ENCODE measurements around the gene CCDC177. TPM values are rescaled to one million over a fixed set of nuclear protein-coding genes. Genes with fewer than 3 reads are reported as not detected.

CCDC177 gene
- total and polyA plus RNA-seq, 2 donors (not counting 1 experiment from before 2014, with no cell fraction given), result not detected

- no peak overlapping the region for H3K4me3 ChIP-seq (replicated peaks in 1 of 4; ENCODE audit: control extremely low read depth in 1 of 4, insufficient read depth in 1 of 4, low read depth in 3 of 4, low read length in 4 of 4)
- H3K79me2 ChIP-seq (ENCODE audit: control insufficient read depth, insufficient read depth, low read length), result no peaks in the 10 kb centered on the region
- no peaks in the 10 kb centered on the region for H3K36me3 ChIP-seq (ENCODE audit: control insufficient read depth, insufficient read depth, low read length)
- TF ChIP-seq, protein P1, sequence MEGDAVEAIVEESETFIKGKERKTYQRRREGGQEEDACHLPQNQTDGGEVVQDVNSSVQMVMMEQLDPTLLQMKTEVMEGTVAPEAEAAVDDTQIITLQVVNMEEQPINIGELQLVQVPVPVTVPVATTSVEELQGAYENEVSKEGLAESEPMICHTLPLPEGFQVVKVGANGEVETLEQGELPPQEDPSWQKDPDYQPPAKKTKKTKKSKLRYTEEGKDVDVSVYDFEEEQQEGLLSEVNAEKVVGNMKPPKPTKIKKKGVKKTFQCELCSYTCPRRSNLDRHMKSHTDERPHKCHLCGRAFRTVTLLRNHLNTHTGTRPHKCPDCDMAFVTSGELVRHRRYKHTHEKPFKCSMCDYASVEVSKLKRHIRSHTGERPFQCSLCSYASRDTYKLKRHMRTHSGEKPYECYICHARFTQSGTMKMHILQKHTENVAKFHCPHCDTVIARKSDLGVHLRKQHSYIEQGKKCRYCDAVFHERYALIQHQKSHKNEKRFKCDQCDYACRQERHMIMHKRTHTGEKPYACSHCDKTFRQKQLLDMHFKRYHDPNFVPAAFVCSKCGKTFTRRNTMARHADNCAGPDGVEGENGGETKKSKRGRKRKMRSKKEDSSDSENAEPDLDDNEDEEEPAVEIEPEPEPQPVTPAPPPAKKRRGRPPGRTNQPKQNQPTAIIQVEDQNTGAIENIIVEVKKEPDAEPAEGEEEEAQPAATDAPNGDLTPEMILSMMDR (conservative IDR thresholded peaks at IDR 0.05 in 1 of 2, IDR thresholded peaks at IDR 0.05 in 1 of 2; ENCODE audit: low read depth in 1 of 2, low read length in 2 of 2), result no peak
- TF ChIP-seq EZH2 (IDR thresholded peaks at IDR 0.05; ENCODE audit: low read length, missing control alignments), result peak; percentile 73
- H3K4me1 ChIP-seq (ENCODE audit: control insufficient read depth, extremely low read depth, insufficient read depth, low read length), result no peaks in the 10 kb centered on the region
- no peaks in the 10 kb centered on the region for H4K20me1 ChIP-seq (ENCODE audit: control insufficient read depth, extremely low read depth, insufficient read depth, low read length)
- H3K9me3 ChIP-seq (ENCODE audit: control insufficient read depth, insufficient read depth, low read depth, low read length), result no peaks in the 10 kb centered on the region
- H3K27me3 ChIP-seq (ENCODE audit: control insufficient read depth, insufficient read depth, low read length), result peaks cover 48% of the 10 kb centered on the region
- peak overlapping the region; percentile 19 for H3K4me2 ChIP-seq (ENCODE audit: extremely low read depth, insufficient read depth, low read length)
- no peak overlapping the region for H2AFZ ChIP-seq (ENCODE audit: low read length)
- peak in 1 of 2 donors; percentile 5 for DNase-seq (ENCODE audit: low read depth in 2 of 2)
- no peak overlapping the region for H3K9ac ChIP-seq (ENCODE audit: insufficient read depth, low read length)
- no peak overlapping the region for H3K27ac ChIP-seq (ENCODE audit: insufficient read depth, low read length)
These were observed 824 bp downstream of the CCDC177 start for GRCh38 chr14:69573831-69574262.

DNA sequence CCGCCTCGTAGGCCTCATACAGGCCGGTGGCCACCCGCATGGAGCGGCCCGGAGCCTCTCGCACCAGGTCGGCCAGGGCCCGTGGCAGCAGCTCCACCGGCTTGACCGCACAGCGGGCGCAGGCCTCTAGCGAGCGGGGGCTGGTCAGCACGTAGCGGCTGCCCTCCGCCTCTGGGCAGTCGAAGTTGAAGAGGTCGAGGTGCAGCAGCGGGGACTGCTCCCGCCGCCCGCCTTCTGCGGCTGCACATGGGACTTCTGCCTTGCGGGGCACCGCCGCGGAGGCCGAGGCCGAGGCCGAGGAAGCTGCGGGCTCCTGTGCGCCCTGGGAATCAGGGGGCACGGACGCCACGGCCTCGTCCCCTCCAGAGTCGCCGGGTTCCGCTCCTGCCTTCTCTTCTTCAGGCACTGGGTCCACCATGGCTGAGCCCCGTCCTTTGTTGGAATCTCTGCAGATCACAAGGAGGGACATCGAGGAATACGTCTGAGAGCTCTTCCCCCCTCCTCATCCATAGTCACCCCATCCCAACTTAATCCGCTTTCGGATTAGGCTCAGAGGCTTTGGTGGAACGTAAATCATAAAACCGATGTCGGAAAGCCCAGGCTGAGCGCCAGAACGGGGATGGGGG, 1.4 kb downstream of the CCDC177 start:
- peak overlapping the region; percentile 19 for H3K4me2 ChIP-seq (ENCODE audit: extremely low read depth, insufficient read depth, low read length)
- H3K9ac ChIP-seq (ENCODE audit: insufficient read depth, low read length), result no peak overlapping the region
- H2AFZ ChIP-seq (ENCODE audit: low read length), result no peak overlapping the region
- DNase-seq (ENCODE audit: low read depth in 2 of 2), result no peak
- H4K20me1 ChIP-seq (ENCODE audit: control insufficient read depth, extremely low read depth, insufficient read depth, low read length), result no peaks in the 10 kb centered on the region
- H3K4me3 ChIP-seq (replicated peaks in 1 of 4; ENCODE audit: control extremely low read depth in 1 of 4, insufficient read depth in 1 of 4, low read depth in 3 of 4, low read length in 4 of 4), result no peak overlapping the region
- H3K27me3 ChIP-seq (ENCODE audit: control insufficient read depth, insufficient read depth, low read length), result peaks cover 48% of the 10 kb centered on the region
- H3K36me3 ChIP-seq (ENCODE audit: control insufficient read depth, insufficient read depth, low read length), result no peaks in the 10 kb centered on the region
- TF ChIP-seq, protein P1 (conservative IDR thresholded peaks at IDR 0.05 in 1 of 2, IDR thresholded peaks at IDR 0.05 in 1 of 2; ENCODE audit: low read depth in 1 of 2, low read length in 2 of 2), result no peak
- TF ChIP-seq EZH2 (IDR thresholded peaks at IDR 0.05; ENCODE audit: low read length, missing control alignments), result peak; percentile 100
- H3K9me3 ChIP-seq (ENCODE audit: control insufficient read depth, insufficient read depth, low read depth, low read length), result no peaks in the 10 kb centered on the region
- no peak overlapping the region for H3K27ac ChIP-seq (ENCODE audit: insufficient read depth, low read length)
- H3K79me2 ChIP-seq (ENCODE audit: control insufficient read depth, insufficient read depth, low read length), result no peaks in the 10 kb centered on the region
- no peaks in the 10 kb centered on the region for H3K4me1 ChIP-seq (ENCODE audit: control insufficient read depth, extremely low read depth, insufficient read depth, low read length)

GRCh38 chr14:69572841-69573135, 1.9 kb downstream of the CCDC177 start:
- no peaks in the 10 kb centered on the region for H3K9me3 ChIP-seq (ENCODE audit: control insufficient read depth, insufficient read depth, low read depth, low read length)
- DNase-seq (ENCODE audit: low read depth in 2 of 2), result no peak
- no peak overlapping the region for H3K4me2 ChIP-seq (ENCODE audit: extremely low read depth, insufficient read depth, low read length)
- H3K27me3 ChIP-seq (ENCODE audit: control insufficient read depth, insufficient read depth, low read length), result peaks cover 48% of the 10 kb centered on the region
- TF ChIP-seq EZH2 (IDR thresholded peaks at IDR 0.05; ENCODE audit: low read length, missing control alignments), result no peak
- TF ChIP-seq, protein P1 (conservative IDR thresholded peaks at IDR 0.05 in 1 of 2, IDR thresholded peaks at IDR 0.05 in 1 of 2; ENCODE audit: low read depth in 1 of 2, low read length in 2 of 2), result no peak
- H3K4me3 ChIP-seq (replicated peaks in 1 of 4; ENCODE audit: control extremely low read depth in 1 of 4, insufficient read depth in 1 of 4, low read depth in 3 of 4, low read length in 4 of 4), result no peak overlapping the region
- H3K36me3 ChIP-seq (ENCODE audit: control insufficient read depth, insufficient read depth, low read length), result no peaks in the 10 kb centered on the region
- H2AFZ ChIP-seq (ENCODE audit: low read length), result no peak overlapping the region
- no peaks in the 10 kb centered on the region for H4K20me1 ChIP-seq (ENCODE audit: control insufficient read depth, extremely low read depth, insufficient read depth, low read length)
- H3K79me2 ChIP-seq (ENCODE audit: control insufficient read depth, insufficient read depth, low read length), result no peaks in the 10 kb centered on the region
- no peak overlapping the region for H3K9ac ChIP-seq (ENCODE audit: insufficient read depth, low read length)
- H3K27ac ChIP-seq (ENCODE audit: insufficient read depth, low read length), result no peak overlapping the region
- H3K4me1 ChIP-seq (ENCODE audit: control insufficient read depth, extremely low read depth, insufficient read depth, low read length), result no peaks in the 10 kb centered on the region

Data from fibroblast of lung (primary cell).